KOPT-K1 (cell line): ENCODE measurements around the gene MARK3.

Source experiments
- H3K27ac ChIP-seq: fragments of 200-600 bp; sonication (generic); 2 replicates; pipeline ENCODE4 v1.5.1; 2016; ENCODE audit warnings: antibody characterized with exemption, mild to moderate bottlenecking, low read depth, low read length; ENCODE audit not compliant: poor library complexity, severe bottlenecking
- H3K36me3 ChIP-seq: fragments of 200-600 bp; sonication (generic); 2 replicates; pipeline ENCODE4 v1.5.1; 2017; ENCODE audit warnings: antibody characterized with exemption, mild to moderate bottlenecking, low read length, moderate library complexity; ENCODE audit not compliant: insufficient read depth
- H3K9me3 ChIP-seq: fragments of 200-600 bp; sonication (generic); 2 replicates; pipeline ENCODE4 v1.5.1; 2017; ENCODE audit warnings: antibody characterized with exemption, low read length, mild to moderate bottlenecking; ENCODE audit not compliant: insufficient read depth, poor library complexity, severe bottlenecking

The MARK3 gene

GRCh38 chr14:103460415-103460814, 75.2 kb downstream of the MARK3 start:
- H3K9me3 ChIP-seq, result no peaks in the 10 kb centered on the region
- H3K36me3 ChIP-seq, result peaks cover 73% of the 10 kb centered on the region
- H3K27ac ChIP-seq, result no peak overlapping the region

DNA sequence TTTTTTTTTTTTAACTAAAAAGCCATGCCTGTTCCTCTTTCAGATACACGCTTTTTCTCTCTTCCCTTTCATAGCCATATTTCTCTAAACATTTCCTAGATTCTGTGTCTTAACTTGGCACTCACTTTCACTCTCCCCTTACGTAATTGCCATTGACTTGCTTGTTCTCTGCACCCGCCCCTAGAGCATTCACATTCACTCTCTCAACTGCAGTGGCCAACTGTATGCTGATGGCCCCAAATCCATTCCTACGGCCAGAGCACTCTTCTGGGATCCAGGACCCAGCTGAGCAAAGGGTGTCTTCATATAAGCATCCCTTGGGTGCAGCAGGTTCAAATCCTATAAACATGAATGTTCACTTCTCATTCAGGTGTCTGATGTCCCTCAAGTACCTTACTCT, 77.9 kb downstream of the MARK3 start:
- Histone ChIP-seq H3K27ac (no peak overlapping the region), H3K36me3 (peaks cover 85% of the 10 kb centered on the region), H3K9me3 (no peaks in the 10 kb centered on the region)

DNA sequence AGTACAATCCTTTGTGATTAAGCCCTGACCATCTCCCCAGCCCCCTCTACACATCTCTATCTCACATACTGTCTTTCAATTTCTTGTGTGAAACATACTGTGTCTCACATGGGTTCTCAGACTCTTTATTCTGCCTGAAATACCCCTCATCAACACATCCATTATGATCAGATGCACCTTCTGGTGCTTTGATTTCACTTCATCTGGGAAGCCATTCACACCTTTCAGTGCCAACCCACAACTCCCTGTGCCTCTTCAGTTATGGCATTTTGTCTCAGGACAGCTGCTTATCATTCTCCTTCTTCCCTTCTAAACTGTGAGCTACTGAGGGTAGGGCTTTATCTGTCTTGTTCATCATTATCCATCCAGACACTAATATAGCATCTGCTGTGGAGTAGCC, 78.6 kb downstream of the MARK3 start:
- Histone ChIP-seq H3K36me3 (peaks cover 89% of the 10 kb centered on the region), H3K9me3 (no peaks in the 10 kb centered on the region)

GRCh38 chr14:103472939-103473338, 87.7 kb downstream of the MARK3 start:
- peaks cover 94% of the 10 kb centered on the region for H3K36me3 ChIP-seq
- H3K27ac ChIP-seq, result no peak overlapping the region
- no peaks in the 10 kb centered on the region for H3K9me3 ChIP-seq

More for the DNA sequence above, 78.6 kb downstream of the MARK3 start:
- no peak overlapping the region for H3K27ac ChIP-seq

DNA sequence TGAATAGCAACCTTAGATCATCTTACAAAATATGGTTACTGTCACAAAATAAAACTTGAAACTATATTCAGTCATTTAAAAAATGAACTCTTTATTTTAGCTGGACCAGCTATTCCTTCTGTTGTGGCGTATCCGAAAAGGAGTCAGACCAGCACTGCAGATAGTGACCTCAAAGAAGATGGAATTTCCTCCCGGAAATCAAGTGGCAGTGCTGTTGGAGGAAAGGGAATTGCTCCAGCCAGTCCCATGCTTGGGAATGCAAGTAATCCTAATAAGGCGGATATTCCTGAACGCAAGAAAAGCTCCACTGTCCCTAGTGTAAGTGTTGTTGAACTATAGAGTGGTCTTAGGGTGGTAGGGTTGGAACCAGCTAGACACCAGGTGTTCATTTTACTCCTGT, 89.7 kb downstream of the MARK3 start:
- Histone ChIP-seq H3K36me3 (peaks cover 86% of the 10 kb centered on the region), H3K27ac (no peak overlapping the region)

DNA sequence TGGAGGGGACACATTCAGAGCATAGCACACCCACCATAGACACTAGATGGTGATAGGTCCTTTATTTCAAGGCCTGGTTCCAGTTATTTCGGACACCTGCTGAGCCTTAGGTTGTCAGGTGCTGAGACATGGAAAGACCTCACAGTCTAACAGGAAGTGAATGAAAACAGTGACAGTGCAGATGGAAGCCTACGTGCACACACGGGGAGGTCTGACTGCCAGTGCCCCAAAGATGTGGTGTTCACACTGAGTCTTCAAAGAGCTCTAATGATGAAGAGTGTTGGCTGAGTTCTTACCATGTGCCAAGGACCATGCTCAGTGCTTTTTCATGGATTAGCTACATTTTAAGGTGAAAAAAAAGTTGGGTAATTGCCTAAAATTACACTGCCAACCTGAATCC, 90.8 kb downstream of the MARK3 start:
- H3K36me3 ChIP-seq, result peaks cover 86% of the 10 kb centered on the region
- no peak overlapping the region for H3K27ac ChIP-seq
- H3K9me3 ChIP-seq, result no peaks in the 10 kb centered on the region

More for the DNA sequence above, 89.7 kb downstream of the MARK3 start:
- H3K9me3 ChIP-seq, result no peaks in the 10 kb centered on the region

DNA sequence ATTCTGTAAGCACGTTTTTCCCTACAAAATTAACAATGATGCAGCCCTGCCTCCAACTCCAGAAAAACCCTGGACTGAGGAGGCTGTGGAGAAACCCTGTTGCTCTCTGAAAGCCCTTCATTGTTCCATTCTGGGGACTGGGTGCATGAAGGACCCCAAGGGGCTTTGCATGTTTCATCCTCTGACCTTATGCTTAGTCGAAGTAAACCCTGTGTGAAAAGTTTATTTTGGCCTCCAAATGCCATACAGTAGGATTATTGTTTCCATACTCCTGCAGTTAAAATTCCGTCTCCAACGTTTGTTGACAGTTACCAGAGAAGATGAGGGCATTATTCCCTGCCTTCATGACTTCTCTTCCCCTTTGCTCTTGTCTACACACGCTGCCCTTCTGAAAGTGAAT, 91.4 kb downstream of the MARK3 start:
- H3K9me3 ChIP-seq, result no peaks in the 10 kb centered on the region
- peaks cover 85% of the 10 kb centered on the region for H3K36me3 ChIP-seq
- no peak overlapping the region for H3K27ac ChIP-seq

DNA sequence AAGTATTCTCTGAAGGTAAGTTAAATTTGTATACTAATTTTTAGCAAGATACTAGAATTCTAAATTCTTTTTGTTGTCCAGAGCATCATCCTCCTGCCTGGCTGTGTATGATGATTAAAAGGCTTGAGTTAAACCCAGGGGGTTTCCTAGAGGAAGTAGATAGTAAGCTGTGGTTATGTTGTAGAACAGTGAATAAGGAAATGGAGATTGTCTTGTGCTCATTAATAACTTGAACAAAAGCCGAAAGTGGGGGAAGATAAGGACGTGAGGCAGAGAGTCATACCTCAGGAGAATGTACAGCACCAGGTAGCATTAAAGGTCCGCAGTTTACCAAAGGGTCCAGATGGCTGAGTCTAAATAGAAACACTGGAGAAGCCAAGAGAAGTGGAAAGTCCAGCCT, 95.4 kb downstream of the MARK3 start:
- H3K27ac ChIP-seq, result no peak overlapping the region
- H3K9me3 ChIP-seq, result no peaks in the 10 kb centered on the region
- peaks cover 81% of the 10 kb centered on the region for H3K36me3 ChIP-seq

DNA sequence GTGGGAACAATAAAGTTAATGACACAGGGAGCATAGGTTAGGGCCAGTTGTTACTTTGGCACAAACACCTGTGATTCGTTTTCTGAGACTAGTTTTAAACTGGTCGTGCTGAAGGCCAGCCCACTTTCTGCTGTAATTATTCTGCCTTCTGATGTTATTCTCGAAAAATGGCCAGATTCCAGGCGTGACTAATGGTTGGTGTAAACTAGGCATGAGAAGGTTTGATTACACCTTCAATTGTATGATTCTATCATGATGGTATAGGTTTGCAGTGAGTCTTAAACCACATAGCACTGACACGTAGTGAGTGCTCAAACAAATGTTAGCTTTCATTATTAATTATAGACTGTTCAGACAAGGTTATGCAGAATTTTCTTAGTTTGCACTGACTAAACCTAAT, 98.4 kb downstream of the MARK3 start:
- Histone ChIP-seq H3K27ac (no peak overlapping the region), H3K9me3 (no peaks in the 10 kb centered on the region), H3K36me3 (peaks cover 73% of the 10 kb centered on the region)

GRCh38 chr14:103485504-103485903, 100.3 kb downstream of the MARK3 start:
- no peak overlapping the region for H3K27ac ChIP-seq
- peaks cover 73% of the 10 kb centered on the region for H3K36me3 ChIP-seq
- no peaks in the 10 kb centered on the region for H3K9me3 ChIP-seq

DNA sequence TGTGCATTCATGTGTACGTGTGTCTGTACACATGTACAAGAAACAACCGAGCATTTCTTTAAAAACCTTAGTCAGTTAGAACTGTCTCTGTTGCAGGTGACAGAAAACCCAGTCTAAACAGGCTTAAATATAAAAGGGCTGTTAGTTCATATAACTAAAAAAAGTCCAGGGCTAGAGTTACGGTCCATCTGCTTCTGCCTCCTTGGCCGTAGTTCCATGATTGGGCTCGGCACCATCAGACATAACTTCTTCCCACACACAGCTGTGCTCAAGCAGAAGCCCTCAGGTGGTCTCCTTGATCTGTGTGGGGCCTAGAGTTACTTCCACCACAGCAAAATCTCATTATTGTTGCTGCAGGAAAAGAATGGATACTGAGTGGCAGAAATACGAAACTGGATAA, 102.9 kb downstream of the MARK3 start:
- H3K27ac ChIP-seq, result no peak overlapping the region
- H3K9me3 ChIP-seq, result no peaks in the 10 kb centered on the region
- H3K36me3 ChIP-seq, result peaks cover 70% of the 10 kb centered on the region

DNA sequence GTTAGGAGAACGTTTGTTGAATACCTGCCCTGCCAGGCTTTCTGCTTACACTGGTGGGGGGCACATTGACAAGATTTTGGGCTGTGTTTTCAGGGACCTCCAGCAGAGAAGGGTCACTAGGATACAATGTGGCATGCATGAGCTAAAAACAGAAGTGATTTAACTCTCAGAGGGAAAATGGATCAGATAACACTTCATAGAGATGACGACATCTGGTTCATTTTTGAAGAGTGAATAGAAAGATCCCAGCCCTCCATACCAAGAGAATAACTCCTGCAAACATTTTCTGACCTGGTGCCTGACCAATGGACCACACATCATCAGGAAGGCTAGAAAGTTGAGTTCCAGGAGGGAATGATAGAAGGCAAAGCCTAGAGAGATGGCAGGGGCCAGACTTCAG, 103.7 kb downstream of the MARK3 start:
- Histone ChIP-seq H3K9me3 (no peaks in the 10 kb centered on the region), H3K36me3 (peaks cover 72% of the 10 kb centered on the region), H3K27ac (no peak overlapping the region)

- Histone ChIP-seq H3K27ac (no peak overlapping the region), H3K36me3 (peaks cover 72% of the 10 kb centered on the region), H3K9me3 (no peaks in the 10 kb centered on the region)
Observed at GRCh38 chr14:103489621-103490020, 104.4 kb downstream of the MARK3 start.

DNA sequence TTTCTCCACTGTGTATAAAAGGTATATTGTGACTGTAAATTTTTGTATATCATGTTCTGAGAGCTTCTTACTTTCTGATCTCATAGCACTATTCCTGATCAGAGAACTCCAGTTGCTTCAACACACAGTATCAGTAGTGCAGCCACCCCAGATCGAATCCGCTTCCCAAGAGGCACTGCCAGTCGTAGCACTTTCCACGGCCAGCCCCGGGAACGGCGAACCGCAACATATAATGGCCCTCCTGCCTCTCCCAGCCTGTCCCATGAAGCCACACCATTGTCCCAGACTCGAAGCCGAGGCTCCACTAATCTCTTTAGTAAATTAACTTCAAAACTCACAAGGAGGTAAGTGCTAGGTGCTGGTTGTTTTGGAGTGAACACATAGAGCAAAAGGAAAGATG, 106.5 kb downstream of the MARK3 start:
- no peak overlapping the region for H3K27ac ChIP-seq
- no peaks in the 10 kb centered on the region for H3K9me3 ChIP-seq
- H3K36me3 ChIP-seq, result peaks cover 82% of the 10 kb centered on the region

DNA sequence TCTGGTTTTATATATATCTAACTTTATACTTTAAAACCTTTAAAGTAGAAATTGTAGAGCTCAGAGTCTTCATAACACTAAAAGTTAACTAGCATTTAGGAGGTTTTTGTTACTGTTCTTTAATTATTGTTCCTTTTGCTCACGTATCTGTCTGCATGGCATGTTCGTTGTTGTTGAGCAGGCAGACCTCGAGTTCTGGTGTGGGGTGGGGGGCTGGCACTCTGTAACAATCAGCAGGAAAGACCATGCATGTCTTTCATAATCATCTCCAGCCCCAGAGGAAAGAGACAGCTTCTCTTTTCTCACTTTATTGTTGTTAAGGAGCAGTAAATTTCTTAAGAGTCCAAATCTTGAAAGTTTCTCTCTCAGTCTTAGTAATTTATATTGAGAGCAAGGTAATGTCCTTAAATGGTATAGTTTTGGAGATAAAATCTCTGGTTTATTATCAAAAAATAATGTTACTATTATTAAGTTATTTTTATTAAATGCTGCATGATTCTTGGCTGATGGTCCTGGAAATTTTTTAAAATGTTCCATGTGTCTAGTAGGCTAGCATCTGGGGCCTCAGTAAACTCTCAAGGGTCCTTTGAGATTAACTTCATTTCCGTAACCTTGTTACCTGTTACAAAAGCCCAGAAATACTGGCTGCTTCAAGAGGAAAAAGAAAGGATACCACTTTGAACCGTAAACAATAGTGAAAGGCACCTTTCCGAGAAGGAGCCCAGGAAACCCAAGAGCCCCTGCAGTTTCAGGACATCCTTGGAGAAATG, 107.1 kb downstream of the MARK3 start:
- Histone ChIP-seq H3K36me3 (peaks cover 86% of the 10 kb centered on the region), H3K27ac (no peak overlapping the region), H3K9me3 (no peaks in the 10 kb centered on the region)

DNA sequence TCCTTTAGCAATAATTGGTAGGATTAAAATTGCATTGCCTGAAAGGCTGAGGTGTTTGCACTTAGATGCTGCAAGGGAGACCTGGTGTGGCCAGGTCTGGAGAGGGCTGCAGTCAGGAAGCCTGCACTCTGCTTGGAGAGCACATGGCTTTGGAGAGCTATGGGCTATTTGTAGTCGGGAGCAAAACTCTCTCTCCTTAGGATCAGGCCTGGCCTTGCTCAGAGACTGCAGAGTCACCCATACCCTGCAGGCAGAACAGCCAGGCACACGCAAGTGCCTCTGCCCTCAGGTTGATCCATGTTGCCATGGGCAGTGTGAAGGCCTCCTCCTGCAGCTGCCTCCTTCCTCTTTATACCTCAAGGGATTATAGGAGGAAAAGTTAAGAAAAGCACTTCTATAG, 110.6 kb downstream of the MARK3 start:
- Histone ChIP-seq H3K9me3 (no peaks in the 10 kb centered on the region), H3K36me3 (peaks cover 88% of the 10 kb centered on the region), H3K27ac (no peak overlapping the region)
